H1 (cell line): ENCODE results near the gene C22orf39.

Experiments
- GABPA ChIP-seq: IDR thresholded peaks from 2 replicates; pipeline ENCODE4 v1.6.1; 2011; ENCODE audit warnings: mild to moderate bottlenecking, low read length, moderate library complexity, borderline replicate concordance; ENCODE audit not compliant: insufficient read depth
- TAF1 ChIP-seq: IDR thresholded peaks from 2 replicates; pipeline ENCODE4 v1.6.1; 2011; ENCODE audit warnings: mild to moderate bottlenecking, low read depth, low read length
- TBP ChIP-seq: IDR thresholded peaks from 2 replicates; pipeline ENCODE4 v1.6.1; 2011; ENCODE audit warnings: low read depth, low read length, improper control_type of control experiment
- ZNF274 ChIP-seq: IDR thresholded peaks from 2 replicates; pipeline ENCODE4 v1.7.0; 2012; ENCODE audit warnings: low read length, borderline replicate concordance; ENCODE audit errors: extremely low read depth
- TF ChIP-seq, protein P1 (sequence below), 3 experiments: IDR thresholded peaks; 1 replicate in 2 of 3; 2 replicates in 1 of 3; pipeline versions ENCODE4 v1.5.1 to v1.6.1; 2011; ENCODE audit warnings: low read length in 3 of 3, mild to moderate bottlenecking in 3 of 3, inconsistent platforms in 2 of 3, low read depth in 1 of 3, moderate library complexity in 1 of 3; ENCODE audit not compliant: insufficient read depth in 1 of 3; ENCODE audit errors: control extremely low read depth in 1 of 3

DNA sequence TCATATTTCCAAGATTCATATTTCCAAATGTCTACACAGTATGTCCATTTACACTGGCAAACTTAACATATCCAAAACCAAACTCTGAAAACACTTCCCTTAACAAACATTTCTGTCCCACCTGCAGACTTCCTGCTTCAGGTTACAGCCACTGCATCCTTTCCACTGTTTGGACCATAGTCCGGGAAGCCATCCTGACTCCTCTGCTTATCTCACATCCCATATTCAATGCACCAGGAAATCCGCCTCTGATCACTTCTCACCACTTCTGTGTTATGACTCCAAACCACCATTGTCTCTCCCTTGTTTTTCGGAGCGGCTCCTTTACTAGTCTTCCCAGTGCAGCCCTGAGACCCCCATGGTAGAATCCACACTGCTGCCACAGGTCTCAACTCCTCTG lies 46.0 kb downstream of the C22orf39 start:
- TF ChIP-seq GABPA (no peak), ZNF274 (no peak), TAF1 (no peak), TBP (no peak)
- TF ChIP-seq, protein P1, sequence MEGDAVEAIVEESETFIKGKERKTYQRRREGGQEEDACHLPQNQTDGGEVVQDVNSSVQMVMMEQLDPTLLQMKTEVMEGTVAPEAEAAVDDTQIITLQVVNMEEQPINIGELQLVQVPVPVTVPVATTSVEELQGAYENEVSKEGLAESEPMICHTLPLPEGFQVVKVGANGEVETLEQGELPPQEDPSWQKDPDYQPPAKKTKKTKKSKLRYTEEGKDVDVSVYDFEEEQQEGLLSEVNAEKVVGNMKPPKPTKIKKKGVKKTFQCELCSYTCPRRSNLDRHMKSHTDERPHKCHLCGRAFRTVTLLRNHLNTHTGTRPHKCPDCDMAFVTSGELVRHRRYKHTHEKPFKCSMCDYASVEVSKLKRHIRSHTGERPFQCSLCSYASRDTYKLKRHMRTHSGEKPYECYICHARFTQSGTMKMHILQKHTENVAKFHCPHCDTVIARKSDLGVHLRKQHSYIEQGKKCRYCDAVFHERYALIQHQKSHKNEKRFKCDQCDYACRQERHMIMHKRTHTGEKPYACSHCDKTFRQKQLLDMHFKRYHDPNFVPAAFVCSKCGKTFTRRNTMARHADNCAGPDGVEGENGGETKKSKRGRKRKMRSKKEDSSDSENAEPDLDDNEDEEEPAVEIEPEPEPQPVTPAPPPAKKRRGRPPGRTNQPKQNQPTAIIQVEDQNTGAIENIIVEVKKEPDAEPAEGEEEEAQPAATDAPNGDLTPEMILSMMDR (IDR thresholded peaks at IDR 0.05; ENCODE audit: control extremely low read depth in 1 of 3, insufficient read depth in 1 of 3, low read depth in 1 of 3, low read length in 3 of 3) = no peak
